GM21528 (cell line): ENCODE measurements around the gene LHCGR.
"Not testable (repeated sequence)": the region's sequence is repeated elsewhere in the genome, so short reads cannot be mapped to it uniquely, and the experiment has no call there.

Experiments
- ATAC-seq: cut with Tn5 transposase; IDR thresholded peaks from one replicate; pipeline ENCODE4 v1.9.1; 2021; ENCODE audit warnings: mild to moderate bottlenecking, moderate library complexity; ENCODE audit not compliant: unreplicated experiment, low FRiP score

Gene LHCGR

DNA sequence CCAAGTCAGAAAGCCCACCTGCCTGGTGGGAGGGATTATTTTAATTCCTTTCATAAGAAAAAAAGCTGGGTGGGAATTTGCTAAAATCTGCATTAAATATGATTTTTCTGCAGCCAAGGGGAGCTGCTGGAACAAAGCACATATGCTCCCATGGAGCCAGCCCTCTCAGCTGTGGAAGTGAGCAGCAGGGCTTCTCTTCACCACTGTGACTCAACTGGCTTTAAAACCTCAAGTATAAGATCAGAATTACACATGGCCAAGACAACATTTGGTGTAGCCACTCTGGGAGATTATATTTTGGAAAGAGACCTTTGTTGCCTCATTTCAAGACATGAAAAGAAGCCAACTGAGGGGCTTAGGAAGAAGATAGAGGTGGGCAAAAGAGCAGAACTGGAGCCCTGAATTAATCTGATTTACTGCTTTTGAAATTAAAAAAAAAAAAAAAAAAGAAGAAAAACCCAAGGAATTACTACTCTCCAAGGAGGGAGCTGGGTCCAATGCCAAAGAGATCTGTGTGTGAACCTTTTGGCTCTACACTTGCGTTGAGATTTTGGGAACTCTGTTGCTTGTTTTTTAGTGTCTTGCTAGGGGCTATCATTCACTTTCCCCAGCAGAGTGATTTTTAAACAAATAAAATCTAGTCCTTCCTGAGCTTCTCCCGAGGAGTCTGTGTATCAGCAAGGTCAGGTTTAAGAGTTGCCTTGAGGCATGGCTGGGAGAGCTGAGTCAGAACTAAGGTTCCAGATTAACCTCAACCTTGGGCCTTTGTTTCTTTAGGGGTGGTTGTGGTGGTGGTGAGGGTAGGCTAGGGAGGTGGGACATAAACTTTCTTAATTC lies 6.0 kb downstream of the LHCGR start:
- ATAC-seq = peak; percentile 57

DNA sequence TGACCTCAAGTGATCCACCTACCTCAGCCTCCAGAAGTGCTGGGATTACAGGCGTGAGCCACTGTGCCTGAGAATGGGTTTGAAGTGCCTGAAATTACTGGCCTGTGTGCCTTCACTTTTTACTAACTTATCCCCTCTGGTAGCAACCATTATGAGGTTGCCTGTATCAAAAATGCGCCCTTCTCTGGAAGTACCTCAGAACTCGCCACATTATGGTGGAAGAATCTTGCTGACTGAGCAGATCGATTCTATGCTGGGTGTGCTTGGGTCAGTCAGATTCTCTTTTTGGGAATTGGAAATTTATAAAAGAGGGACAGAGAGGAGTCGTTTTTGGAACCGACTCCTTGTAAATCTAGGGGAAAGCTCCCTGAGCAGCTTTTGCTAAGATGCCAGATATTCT lies 8.2 kb downstream of the LHCGR start:
- ATAC-seq = no peak

DNA sequence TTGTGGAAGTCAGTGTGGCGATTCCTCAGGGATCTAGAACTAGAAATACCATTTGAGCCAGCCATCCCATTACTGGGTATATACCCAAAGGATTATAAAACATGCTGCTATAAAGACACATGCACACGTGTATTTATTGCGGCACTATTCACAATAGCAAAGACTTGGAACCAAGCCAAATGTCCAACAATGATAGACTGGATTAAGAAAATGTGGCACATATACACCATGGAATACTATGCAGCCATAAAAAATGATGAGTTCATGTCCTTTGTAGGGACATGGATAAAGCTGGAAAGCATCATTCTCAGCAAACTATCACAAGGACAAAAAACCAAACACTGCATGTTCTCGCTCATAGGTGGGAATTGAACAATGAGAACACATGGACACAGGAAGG lies 16.3 kb downstream of the LHCGR start:
- ATAC-seq = not testable (repeated sequence)

DNA sequence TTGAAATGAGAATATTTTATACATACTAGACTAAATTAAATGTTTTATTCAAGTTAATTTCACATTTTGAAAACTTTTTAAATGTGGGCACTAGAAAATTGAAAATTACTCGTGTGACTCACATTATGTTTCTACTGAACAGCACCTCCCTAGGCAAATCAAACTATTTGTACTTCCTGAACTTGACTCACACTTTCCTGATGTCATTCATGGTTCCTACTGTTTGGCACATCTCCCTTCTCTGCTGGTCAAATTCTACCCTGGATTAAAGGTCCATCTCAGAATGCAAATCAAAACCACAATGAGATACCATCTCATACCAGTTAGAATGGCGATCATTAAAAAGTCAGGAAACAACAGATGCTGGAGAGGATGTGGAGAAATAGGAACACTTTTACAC lies 16.7 kb downstream of the LHCGR start:
- no peak for ATAC-seq

DNA sequence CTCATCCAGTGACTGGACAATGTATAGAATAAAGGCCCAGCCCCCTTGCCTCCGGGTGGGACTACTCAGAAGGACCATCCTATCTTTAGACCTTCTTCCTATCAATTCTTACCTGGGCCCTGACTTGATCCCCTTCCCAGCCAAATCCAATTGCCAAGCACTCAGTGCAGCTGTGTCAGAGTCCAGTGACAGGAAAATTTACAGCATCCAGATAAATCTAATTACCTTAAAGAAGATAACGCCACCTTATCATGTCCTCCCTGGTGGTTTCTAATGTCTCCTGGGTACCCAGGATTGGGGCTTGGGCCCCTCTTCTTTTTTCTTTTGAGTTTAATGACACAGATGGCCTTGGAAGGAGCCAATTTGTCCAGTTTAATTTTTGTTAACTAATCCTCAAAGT lies 19.3 kb downstream of the LHCGR start:
- ATAC-seq = no peak

DNA sequence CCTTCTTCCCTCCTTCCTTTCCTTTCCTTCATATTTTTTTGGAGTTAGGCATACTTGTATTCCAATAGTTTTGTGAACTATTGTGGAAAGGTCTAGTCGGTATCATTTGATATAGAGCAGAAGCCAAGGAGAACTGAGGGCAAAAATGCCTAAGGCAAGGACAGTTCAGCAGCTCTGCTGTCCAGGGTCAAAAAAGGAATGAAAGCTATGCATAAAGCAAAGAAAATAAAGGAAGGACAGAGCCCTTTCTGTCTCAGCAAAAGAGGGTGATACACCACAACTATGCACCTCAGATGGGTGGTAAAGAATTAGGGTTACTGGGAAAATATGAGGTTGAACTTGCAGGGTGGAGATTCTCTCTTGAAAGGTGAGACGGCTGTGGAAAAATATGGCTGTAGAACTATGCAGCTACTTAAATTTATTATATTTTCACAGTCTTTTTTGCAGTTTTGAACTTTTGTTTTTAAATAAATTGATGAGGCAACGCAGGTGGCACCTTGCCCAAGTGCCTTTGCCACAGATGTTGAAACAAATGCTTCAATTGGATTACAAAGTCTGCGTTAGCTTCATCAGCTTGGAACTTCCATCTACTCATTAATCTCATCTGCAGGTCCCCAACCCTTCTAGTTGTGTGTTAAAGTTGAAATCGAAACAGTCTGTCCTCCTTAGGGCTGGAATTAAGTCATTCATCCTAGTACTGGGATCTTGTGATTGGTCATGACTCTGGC lies 20.8 kb downstream of the LHCGR start:
- no peak for ATAC-seq

DNA sequence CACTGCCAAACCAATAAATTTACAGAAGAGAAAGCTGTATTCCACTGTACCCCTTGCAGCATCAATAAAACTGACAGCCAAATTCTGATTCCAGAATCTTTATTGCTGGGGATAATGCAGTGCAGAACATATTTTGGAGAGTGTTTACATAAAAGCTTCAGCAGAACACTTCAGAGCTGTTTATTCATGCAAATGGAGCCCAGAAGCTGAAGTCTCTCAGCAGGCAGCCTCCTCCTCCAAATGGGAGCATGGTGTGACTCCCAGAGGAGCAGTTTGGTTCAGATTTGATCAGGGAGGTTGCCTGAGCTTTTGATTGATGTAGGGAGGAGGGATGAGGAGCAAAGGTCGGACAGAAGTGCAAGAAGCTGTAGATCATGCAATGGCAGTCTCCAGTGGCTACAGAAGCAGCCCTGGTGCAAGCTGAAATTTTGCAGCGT lies 22.4 kb downstream of the LHCGR start:
- no peak for ATAC-seq

DNA sequence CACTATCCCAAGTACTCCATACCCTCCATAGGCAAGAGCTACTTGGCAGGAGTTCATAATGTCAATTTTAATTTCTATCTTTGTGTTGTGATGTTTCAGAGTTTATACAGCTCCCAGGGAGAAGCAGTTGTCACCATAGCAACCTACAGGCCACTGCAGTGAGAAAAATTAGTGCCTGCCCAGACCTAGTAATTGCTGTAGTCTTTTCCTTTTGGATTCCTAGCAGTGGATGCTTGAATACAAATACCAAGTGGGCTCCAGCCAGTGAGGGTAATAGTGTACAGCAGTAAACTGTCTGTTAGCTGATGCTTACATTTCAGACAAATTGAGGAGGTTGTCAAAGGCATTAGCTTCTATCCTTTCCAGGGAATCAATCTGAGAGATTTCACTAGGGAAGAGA lies 26.7 kb downstream of the LHCGR start:
- no peak for ATAC-seq

DNA sequence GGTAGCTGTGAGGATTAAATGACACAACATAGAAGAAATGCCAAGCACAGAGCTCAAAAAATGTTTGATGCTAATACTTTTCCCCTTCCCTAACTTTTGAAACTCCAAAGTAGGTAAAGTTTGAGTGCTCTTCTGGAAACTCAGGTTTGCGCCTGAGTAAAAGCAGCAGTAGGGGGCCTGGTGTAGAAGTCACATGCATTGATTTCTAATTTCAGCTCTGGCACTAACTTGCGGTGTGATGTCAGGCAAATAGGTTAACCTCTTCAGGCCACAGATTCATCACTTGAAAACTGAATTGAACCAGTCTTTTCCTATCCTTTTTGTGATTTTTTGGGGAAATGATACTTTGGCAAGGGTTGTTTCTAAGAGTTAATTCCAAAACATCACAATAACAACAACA lies 27.2 kb downstream of the LHCGR start:
- ATAC-seq = no peak

DNA sequence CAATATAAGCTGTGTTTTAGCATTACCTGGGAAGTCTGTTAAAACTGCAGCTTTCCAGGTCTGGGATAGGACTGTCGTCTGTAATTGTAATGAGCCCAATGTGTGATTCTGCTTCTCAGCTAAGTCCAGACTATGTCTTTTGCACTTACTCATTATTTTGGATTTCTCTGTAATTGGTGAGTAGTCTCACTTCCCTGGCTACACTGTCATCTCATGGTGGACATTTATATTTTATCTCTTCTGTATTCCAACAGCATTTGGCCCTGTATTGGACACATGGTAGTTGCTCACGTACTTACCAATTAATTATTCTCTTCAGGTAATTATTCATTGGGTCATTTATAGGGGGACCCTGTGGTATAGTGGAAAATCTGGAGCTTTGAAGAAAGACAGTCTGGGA lies 28.0 kb downstream of the LHCGR start:
- no peak for ATAC-seq

DNA sequence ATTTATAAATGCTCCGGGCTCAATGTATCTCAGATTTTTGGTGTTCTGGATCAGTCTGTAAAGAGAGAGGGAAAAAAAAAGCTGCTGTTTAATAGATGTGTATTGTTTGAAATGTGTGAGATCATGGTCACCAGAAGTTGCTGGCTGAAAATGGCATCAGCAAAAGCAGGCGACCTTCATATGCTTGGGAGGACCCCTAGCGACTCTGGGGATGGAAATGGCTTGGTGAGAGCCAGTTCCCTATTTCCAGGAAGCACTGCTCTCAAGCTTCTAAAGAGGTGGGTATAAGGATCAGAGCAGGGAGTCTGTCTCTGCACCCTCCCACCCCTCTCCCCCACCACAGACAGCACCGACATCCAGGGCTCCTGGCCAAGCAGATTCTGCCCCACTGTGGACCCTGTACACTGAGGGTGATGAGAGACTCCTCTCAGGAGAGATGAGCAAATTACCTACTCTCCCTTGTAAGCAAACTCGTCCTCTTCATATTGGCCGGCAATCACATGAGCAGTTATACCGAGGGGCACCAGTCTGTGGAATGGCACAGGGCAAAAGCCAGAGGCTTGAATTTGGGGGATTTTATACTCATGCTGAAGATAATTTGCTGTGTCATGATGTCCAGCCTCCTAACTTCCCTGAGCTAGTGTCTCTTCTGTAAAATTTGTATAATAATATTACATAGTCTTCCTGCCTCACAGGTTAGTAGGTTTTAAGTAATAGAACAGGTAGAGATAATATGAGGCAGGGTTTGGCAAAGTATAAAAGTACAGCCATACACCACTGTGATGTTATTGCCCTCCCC lies 29.6 kb downstream of the LHCGR start:
- ATAC-seq = no peak

DNA sequence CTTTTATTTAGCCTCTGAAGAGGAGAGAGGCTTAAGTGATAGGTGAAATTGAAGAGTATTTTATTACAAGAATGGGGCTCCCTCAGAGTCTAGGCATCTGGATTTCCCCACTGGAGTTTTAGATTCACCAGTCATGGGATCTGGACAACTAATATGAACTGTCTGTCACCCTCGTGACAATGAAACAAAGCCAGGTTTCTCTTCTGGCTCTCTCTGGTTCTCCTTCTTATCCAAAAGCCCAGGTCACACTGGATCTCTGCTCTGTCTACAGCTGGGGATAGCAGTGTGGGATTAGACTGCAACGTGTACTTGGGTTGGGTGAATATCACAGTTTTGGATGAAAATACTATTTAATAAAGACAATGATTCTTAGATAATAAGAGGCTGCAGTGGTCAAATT lies 31.2 kb downstream of the LHCGR start:
- no peak for ATAC-seq

DNA sequence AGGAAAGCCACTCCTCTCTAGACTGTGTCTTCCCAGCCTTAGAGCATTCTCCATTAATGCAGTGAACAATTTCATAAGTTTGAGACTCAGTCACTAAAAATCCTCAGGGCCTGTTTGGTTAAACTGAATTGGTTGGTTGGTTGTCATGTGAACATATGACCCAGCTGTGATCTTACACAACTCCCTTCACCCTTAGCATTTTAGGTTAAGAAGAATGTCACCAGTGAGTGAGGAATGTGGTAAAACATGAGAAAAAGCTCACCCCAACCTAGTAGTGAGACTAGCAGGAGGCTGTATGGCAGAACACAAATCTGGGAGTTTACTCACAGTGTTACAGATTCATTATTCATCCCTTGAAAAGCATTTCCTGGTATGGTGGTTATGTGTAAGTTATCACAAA lies 32.4 kb downstream of the LHCGR start:
- no peak for ATAC-seq

DNA sequence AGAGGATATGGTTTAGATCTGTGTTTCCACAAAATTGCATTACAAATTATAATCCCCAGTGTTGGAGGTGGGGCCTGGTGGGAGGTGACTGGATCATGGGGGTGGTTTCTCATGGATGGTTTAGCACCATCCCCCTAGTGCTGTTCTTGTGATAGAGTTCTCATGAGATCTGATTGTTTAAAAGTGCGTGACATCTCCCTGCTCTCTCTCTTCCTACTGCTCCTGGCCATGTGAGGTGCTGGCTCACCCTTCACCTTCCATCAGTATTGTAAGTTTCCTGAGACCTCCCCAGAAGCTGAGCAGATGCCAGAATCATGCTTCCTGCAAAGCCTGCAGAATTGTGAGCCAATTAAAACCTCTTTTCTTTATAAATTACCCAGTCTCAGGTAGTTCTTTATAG lies 33.1 kb downstream of the LHCGR start:
- no peak for ATAC-seq

DNA sequence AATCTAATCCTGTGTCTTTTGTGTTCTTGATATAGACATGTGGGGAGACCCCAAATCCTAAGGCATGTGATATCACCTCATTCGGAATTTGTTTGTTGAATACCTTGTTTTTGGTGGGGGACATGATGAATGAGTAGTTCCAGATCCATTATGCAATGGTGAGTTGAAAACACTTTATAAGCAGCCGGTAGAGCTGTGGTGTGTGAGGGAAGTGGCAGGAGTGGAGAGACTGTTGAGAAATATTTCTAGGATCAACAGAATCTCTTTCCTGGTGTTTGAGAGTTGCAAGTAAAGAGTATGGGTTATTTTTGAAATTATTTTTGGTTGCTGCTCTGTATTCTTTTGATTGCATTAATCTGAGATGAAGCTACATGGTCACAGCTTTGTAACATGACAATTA lies 34.4 kb downstream of the LHCGR start:
- no peak for ATAC-seq

DNA sequence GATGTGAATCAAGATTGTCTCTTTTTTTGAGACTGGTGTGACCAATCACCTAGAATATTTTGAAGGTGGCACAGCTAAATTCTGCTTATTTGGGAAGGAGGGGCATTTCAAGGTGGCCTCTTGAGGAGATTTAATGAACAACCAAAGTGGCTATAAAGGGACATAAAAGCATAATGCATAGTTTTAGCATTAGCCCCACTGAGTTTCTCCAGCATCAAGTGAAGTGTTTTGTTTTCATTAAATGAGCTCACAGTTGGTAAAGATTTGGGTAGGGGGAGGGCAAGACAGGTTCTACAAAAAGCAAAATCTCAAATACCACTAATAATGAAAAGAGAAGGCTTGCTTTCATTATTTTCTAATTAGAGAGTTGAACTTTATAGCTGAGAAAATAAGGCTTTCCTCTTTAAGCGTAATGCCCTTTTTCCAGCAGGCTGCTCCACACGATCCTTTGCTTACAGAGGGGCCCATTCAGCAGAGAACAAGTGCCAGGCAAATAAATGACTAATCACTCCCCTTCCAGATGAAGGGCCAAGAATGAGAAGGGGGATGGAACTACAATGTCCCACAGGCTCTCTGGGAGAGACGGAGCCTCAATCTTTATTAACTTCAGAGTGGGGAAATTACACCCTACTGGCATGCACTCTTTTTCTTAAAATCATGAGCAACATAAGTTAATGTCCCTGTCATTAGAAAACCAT lies 35.9 kb downstream of the LHCGR start:
- ATAC-seq = no peak

DNA sequence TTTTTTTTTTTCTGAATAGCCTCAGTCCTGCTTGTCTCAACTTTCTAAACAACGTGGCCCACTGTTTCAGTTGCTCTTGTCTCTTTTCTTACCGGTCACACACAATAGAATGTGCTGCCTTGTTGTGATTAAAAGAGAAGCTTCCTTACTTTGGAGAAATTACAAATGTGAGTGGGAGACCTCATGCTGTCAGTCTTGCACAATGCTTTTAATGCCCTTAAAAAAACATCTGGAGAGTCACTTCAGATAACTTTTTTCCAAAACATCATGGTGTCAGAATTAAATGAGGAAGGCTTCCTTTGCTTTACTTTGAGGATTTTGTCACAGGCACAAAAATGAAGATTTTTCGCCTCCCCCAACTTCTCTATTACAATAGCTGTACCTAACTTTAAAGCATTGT lies 37.7 kb downstream of the LHCGR start:
- ATAC-seq = no peak

DNA sequence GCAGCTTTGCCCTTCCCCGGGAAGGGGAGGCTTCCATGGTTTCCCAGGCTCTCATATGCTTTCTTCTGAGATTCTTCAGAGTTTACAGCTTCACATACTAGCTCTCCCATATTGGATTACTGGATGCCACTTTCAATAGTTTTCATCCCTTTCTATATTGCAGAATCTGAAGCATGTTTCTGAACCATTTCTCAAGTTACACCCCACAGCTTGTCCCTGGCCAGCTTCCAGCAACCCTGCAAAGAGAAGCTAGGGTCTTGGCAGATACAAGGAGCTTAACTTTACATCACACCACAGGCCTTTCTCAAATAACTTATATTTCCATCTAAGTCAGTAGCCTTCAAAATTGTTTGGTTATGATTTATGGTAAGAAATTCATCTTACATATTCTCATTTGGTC lies 39.6 kb downstream of the LHCGR start:
- no peak for ATAC-seq

DNA sequence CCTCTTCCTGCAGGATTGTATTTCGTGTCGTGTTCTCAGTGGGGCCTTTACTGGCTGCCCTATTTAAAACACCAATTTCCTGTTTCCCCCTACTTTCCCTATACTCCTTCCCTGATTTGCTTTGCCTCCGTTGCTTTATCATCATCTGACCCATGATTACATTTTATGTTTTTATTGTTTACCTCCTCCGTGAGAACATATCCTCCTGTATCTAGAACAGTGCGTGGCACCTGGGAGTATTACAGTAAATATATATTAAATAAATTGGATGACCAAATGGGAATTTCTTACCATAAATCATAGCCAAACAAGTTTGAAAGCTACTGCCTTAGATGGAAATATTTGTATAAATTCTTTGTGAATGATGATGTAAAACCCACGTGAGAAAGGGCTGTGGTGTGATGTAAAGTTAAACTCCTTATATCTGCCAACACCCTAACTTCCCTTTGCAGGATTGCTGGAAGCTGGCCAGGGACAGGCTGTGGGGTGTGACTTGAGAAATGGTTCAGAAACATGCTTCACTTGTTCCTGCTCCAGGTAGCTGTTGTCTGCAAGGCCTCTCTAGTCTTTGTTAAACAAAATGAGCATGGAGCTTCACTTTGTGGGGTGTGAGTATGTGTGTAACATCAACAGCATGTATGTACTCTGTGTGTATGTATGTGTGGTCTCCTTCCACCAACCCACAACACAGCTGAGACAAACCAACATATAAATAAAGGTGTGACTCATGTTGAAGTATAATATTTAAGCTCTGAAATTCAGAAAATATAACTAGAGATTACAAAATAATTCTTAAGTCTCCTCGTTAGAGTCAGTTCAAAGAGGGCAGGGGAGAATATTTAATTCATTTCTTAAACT lies 40.3 kb downstream of the LHCGR start:
- no peak for ATAC-seq

DNA sequence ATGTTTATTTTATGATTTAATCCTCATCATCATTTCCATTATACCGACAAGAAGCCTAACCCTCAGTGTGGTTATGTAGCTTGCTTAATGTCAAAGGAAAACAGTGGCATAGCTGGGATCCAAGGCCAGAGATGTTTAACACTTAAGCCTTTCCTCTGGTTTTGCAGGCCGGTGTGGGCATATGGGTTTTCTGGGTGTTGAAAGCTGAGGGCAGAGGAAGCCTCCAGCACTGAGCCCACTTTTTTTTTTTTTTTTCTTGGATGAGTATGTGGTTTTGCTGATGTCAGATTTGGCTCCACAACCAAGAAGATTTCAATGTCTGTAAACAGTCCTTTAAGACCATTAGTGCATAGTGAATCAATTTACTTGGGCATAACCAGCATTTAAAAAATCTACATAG lies 41.3 kb downstream of the LHCGR start:
- no peak for ATAC-seq
